ENCODE results near the gene GLYR1.

DNA sequence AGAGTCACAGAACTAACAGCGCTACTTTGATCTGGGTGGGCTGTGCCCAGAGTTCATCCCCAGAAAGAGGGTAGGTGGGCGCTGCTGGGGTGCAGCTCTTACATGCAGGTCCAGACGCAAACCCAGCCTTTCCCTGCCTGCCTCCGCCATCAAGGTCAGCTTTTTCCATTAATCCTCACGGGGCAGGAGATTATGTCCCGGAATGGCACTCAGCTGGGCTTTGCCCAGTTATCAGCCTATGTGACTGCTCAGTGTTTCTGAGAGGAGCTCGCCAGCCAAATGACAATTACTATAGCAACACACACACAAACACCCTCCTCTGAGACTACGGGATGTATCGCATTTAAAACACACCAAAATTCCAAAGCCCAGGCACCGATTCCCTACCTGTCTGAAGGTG, 20.1 kb downstream of the GLYR1 start:
- TF ChIP-seq MXI1 (IDR thresholded peaks at IDR 0.05; ENCODE audit: borderline replicate concordance, low read depth, low read length) (no peak), MAFK (IDR thresholded peaks at IDR 0.05; ENCODE audit: low read depth, low read length) (no peak), BHLHE40 (IDR thresholded peaks at IDR 0.05; ENCODE audit: low read depth, low read length) (no peak), RCOR1 (IDR thresholded peaks at IDR 0.05; ENCODE audit: insufficient replicate concordance, low read length) (no peak), SMC3 (IDR thresholded peaks at IDR 0.05; ENCODE audit: low read depth, low read length) (no peak), POLR2A (IDR thresholded peaks at IDR 0.05; ENCODE audit: low read depth, low read length) (no peak)
- TF ChIP-seq, protein P1, sequence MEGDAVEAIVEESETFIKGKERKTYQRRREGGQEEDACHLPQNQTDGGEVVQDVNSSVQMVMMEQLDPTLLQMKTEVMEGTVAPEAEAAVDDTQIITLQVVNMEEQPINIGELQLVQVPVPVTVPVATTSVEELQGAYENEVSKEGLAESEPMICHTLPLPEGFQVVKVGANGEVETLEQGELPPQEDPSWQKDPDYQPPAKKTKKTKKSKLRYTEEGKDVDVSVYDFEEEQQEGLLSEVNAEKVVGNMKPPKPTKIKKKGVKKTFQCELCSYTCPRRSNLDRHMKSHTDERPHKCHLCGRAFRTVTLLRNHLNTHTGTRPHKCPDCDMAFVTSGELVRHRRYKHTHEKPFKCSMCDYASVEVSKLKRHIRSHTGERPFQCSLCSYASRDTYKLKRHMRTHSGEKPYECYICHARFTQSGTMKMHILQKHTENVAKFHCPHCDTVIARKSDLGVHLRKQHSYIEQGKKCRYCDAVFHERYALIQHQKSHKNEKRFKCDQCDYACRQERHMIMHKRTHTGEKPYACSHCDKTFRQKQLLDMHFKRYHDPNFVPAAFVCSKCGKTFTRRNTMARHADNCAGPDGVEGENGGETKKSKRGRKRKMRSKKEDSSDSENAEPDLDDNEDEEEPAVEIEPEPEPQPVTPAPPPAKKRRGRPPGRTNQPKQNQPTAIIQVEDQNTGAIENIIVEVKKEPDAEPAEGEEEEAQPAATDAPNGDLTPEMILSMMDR (conservative IDR thresholded peaks at IDR 0.05; ENCODE audit: low read depth, low read length), result no peak
- TF ChIP-seq, protein P2, sequence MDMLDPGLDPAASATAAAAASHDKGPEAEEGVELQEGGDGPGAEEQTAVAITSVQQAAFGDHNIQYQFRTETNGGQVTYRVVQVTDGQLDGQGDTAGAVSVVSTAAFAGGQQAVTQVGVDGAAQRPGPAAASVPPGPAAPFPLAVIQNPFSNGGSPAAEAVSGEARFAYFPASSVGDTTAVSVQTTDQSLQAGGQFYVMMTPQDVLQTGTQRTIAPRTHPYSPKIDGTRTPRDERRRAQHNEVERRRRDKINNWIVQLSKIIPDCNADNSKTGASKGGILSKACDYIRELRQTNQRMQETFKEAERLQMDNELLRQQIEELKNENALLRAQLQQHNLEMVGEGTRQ (IDR thresholded peaks at IDR 0.05; ENCODE audit: low read depth, low read length), result no peak
